AG09309 (cell line): Measurements from ENCODE around the gene DGKD.

Experiments used
- DNase-seq: peaks from one replicate; pipeline ENCODE4 v3.0.0-alpha.2; 2010; ENCODE audit warnings: low read depth
- H3K4me3 ChIP-seq: 2 replicates; pipeline ENCODE4 v1.5.1; 2011; ENCODE audit warnings: mild to moderate bottlenecking, low read depth, low read length, moderate library complexity; ENCODE audit not compliant: control insufficient read depth
- CTCF ChIP-seq: IDR thresholded peaks from 2 replicates; pipeline ENCODE4 v1.5.1; 2011; ENCODE audit warnings: mild to moderate bottlenecking, low read depth, low read length, inconsistent platforms; ENCODE audit not compliant: insufficient read depth, control insufficient read depth; ENCODE audit errors: missing control alignments

The DGKD gene

DNA sequence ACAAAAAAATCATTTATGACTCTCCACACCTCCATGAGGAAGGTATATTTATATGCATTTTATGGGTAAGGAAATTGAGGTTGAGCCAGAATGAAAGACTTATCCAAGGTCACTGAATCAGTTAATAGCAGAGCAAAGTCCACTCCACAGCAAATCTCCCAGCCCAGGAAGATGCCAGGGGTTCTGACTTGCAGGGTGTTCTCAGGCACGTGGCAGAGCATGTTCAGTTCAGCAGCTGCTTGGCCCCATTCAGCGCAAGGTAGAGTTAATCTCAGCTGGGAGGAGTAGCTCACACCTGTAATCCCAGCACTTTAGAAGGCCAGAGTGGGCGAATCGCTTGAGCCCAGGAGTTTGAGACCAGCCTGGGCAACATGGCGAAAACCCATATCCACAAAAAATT is 17.8 kb upstream of the DGKD start:
- H3K4me3 ChIP-seq = no peak overlapping the region
- TF ChIP-seq CTCF = no peak
- DNase-seq = no peak

DNA sequence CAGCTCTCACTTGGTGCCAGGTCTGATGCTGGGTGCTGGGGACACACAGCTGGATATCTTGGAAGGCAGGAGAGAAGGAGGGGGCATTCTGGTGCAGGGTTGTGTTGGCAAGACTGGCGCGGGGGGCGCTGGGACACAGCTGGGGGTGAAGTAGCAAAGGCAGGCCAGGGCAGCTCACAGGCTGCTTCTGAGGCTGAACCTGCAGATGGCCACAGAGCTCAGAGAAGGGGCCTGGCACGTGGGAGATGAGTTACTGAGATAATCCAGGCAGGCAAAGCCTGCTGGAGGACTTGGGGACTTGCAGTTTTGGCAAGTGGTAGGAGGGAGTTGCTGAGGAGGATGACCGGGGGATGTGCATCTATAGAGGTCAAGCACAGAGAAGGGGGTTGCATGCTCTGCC is 16.2 kb upstream of the DGKD start:
- TF ChIP-seq CTCF = no peak
- H3K4me3 ChIP-seq = no peak overlapping the region
- no peak for DNase-seq

- no peak for DNase-seq
- no peak overlapping the region for H3K4me3 ChIP-seq
- no peak for TF ChIP-seq CTCF
Observed at GRCh38 chr2:233338812-233339368, 15.4 kb upstream of the DGKD start.

DNA sequence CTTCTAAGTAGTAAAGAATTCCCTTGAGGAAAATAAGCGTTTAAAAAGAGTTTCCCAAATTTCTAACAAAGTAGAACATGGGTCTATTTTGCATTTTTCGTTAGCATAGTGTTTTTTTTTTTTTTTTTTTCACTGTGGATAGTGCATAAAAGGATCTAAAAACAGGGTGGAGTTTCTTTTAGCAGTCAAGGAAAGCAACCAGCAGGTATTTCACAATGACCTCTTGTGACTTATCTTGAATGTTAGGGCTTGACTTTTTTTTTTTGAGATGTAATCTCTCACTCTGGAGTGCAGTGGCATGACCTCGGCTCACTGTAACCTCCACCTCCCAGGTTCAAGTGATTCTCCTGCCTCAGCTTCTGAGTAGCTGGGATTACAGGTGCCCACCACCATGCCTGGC is 14.9 kb upstream of the DGKD start:
- H3K4me3 ChIP-seq = no peak overlapping the region
- no peak for DNase-seq
- no peak for TF ChIP-seq CTCF

- TF ChIP-seq CTCF = no peak
- H3K4me3 ChIP-seq = no peak overlapping the region
- no peak for DNase-seq
Observed at GRCh38 chr2:233341296-233341695, 13.0 kb upstream of the DGKD start.

GRCh38 chr2:233342301-233342700 is 12.0 kb upstream of the DGKD start:
- DNase-seq = no peak
- no peak overlapping the region for H3K4me3 ChIP-seq
- no peak for TF ChIP-seq CTCF
